Hepatocyte (in vitro differentiated cells): ENCODE measurements around the gene NLRC5. TPM values are rescaled to one million over a fixed set of nuclear protein-coding genes. Genes with fewer than 3 reads are reported as not detected.

Experiments
- DNase-seq: peaks from one replicate; pipeline ENCODE4 v3.0.0-alpha.2; 2016; ENCODE audit warnings: low spot score
- H2AFZ ChIP-seq: fragments of 200-600 bp; sonication (generic); 2 replicates; pipeline ENCODE4 v1.6.0; 2016; ENCODE audit warnings: antibody characterized with exemption, mild to moderate bottlenecking
- H3K27ac ChIP-seq: fragments of 200-600 bp; sonication (generic); 2 replicates; pipeline ENCODE4 v1.5.1; 2016; ENCODE audit warnings: mild to moderate bottlenecking
- H3K27me3 ChIP-seq: fragments of 200-600 bp; sonication (generic); 2 replicates; pipeline ENCODE4 v1.6.1; 2016
- H3K36me3 ChIP-seq: fragments of 200-600 bp; sonication (generic); replicated peaks from 2 replicates; pipeline ENCODE4 v1.5.1; 2016; ENCODE audit warnings: low read depth; ENCODE audit not compliant: insufficient read depth
- H3K4me1 ChIP-seq: fragments of 200-600 bp; sonication (generic); 2 replicates; pipeline ENCODE4 v1.5.1; 2016; ENCODE audit warnings: mild to moderate bottlenecking, moderate library complexity; ENCODE audit not compliant: insufficient read depth
- H3K4me2 ChIP-seq: fragments of 200-600 bp; sonication (generic); 2 replicates; pipeline ENCODE4 v1.6.0; 2016
- H3K4me3 ChIP-seq: fragments of 200-600 bp; sonication (generic); 2 replicates; pipeline ENCODE4 v1.5.1; 2016; ENCODE audit warnings: mild to moderate bottlenecking
- H3K79me2 ChIP-seq: fragments of 200-600 bp; sonication (generic); 2 replicates; pipeline ENCODE4 v1.6.0; 2017; ENCODE audit warnings: mild to moderate bottlenecking
- H3K9me2 ChIP-seq: fragments of 200-600 bp; sonication (generic); replicated peaks from 2 replicates; pipeline ENCODE4 v1.6.0; 2017; ENCODE audit warnings: mild to moderate bottlenecking; ENCODE audit not compliant: insufficient read depth
- H3K9me3 ChIP-seq: fragments of 200-600 bp; sonication (generic); 2 replicates; pipeline ENCODE4 v1.5.1; 2016; ENCODE audit warnings: low read depth, mild to moderate bottlenecking
- H4K20me1 ChIP-seq: fragments of 200-600 bp; sonication (generic); 2 replicates; pipeline ENCODE4 v1.6.0; 2016; ENCODE audit warnings: mild to moderate bottlenecking; ENCODE audit not compliant: insufficient read depth, poor library complexity, severe bottlenecking
- EZH2 ChIP-seq: fragments of 200-600 bp; sonication (generic); IDR thresholded peaks from 2 replicates; pipeline ENCODE4 v1.6.1; 2016; ENCODE audit warnings: antibody characterized with exemption, mild to moderate bottlenecking, borderline replicate concordance
- EZH2phosphoT487 ChIP-seq: fragments of 200-600 bp; sonication (generic); IDR thresholded peaks from one replicate; pipeline ENCODE4 v1.6.1; 2018; ENCODE audit warnings: antibody characterized with exemption, mild to moderate bottlenecking, low read depth, moderate library complexity; ENCODE audit not compliant: unreplicated experiment, severe bottlenecking
- WGBS: methylation state at CpG from one replicate; pipeline ENCODE4 v1.1.6; 2016; ENCODE audit warnings: low lambda C conversion rate; ENCODE audit errors: missing lambda C conversion rate; 5-methylcytosine and 5-hydroxymethylcytosine counted together
- polyA plus RNA-seq: library from polyadenylated mRNA; unstranded; fragments of >200 nt; fragmentation: Nextera tagmentation; extraction: Ambion mirVana; gene quantifications from 2 replicates; pipeline ENCODE4 v1.2.1, GENCODE V29; 2016
- total RNA-seq: library from RNA; depleted of rRNA; stranded (reverse); fragments of >200 nt; gene quantifications from 2 replicates; pipeline ENCODE4 v1.2.3, GENCODE V29; 2014
- TF ChIP-seq, protein P1 (sequence below): fragments of 200-600 bp; sonication (generic); IDR thresholded peaks from 2 replicates; pipeline ENCODE4 v1.5.1; 2016; ENCODE audit warnings: antibody characterized with exemption, mild to moderate bottlenecking; ENCODE audit not compliant: poor library complexity

NLRC5 gene
- total and polyA plus RNA-seq, 2 experiments from 2014 or later = 6.4 to 7.0 TPM

DNA sequence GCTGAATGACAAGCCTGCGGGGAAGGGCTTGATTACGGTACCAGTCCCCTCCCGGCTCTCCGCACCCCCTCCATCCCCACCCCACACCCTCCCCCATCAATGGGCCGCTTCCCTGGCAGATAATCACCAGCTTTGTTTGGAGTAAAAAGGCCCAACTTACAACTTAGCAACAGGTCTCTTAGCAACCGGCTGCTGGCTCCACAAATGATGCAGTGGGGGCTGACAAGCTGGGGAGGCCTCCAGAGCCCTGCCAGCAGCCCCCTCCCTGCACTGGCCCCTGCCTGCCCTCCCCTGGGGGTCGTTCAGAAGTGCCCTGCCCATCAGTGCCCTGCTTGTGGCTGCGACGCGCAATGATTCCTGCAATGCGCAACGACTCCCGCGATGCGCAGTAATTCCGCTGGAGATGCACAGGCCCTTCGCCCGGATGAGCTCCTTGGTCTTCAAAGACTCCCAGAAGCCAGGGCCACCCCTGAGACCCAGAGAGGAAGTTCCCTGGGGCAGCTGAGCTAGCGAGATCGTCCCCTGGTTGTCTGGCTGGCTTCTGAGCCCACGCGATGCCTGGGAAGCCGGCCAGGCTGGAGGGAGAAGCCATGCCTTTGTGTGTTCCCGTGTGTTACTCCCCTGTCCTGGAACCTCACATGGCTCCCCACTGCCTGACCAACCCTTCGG is 126.3 kb downstream of the NLRC5 start:
- Histone ChIP-seq H3K27ac (peak overlapping the region; percentile 64), H3K27me3 (no peaks in the 10 kb centered on the region), H4K20me1 (no peaks in the 10 kb centered on the region), H3K4me3 (no peak overlapping the region), H3K79me2 (no peaks in the 10 kb centered on the region), H3K9me2 (no peaks in the 10 kb centered on the region), H3K4me2 (no peak overlapping the region), H3K9me3 (no peaks in the 10 kb centered on the region), H3K4me1 (no peaks in the 10 kb centered on the region), H2AFZ (no peak overlapping the region), H3K36me3 (no peaks in the 10 kb centered on the region)
- TF ChIP-seq, protein P1, sequence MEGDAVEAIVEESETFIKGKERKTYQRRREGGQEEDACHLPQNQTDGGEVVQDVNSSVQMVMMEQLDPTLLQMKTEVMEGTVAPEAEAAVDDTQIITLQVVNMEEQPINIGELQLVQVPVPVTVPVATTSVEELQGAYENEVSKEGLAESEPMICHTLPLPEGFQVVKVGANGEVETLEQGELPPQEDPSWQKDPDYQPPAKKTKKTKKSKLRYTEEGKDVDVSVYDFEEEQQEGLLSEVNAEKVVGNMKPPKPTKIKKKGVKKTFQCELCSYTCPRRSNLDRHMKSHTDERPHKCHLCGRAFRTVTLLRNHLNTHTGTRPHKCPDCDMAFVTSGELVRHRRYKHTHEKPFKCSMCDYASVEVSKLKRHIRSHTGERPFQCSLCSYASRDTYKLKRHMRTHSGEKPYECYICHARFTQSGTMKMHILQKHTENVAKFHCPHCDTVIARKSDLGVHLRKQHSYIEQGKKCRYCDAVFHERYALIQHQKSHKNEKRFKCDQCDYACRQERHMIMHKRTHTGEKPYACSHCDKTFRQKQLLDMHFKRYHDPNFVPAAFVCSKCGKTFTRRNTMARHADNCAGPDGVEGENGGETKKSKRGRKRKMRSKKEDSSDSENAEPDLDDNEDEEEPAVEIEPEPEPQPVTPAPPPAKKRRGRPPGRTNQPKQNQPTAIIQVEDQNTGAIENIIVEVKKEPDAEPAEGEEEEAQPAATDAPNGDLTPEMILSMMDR = no peak
- TF ChIP-seq EZH2 (no peak), EZH2phosphoT487 (no peak)
- peak; percentile 37 for DNase-seq
- 61% methylated on average over 24 of the region's 25 CpGs for WGBS

DNA sequence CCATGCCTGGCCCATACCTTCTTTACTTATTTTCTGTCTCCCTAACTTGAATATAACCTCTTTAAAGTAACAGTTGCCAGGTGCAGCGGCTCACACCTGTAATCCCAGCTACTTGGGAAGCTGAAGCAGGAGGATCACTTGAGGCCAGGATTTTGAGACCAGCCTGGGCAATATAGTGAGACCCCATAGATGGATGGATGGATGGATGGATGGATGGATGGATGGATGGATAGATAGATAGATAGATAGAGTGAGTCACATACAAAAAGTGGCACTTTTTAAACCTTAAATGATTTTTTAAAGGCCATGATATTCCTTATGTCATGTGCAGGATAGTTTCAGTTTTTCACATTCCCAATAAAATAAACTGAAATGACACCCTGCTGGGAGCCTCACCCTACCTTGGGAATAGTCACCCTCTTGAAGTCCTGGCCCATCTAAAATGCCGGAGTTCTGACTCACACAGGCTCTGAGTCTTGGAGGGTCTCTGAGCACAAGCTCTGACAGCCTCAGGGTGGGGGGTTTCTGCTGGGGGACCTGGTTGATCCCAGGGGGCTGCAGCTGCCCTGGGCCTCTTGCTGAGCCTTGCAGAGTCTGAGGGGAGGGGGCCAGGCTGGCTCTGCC is 129.2 kb downstream of the NLRC5 start:
- no peak for DNase-seq
- Histone ChIP-seq H3K36me3 (no peaks in the 10 kb centered on the region), H3K79me2 (no peaks in the 10 kb centered on the region), H3K27me3 (no peaks in the 10 kb centered on the region), H3K4me1 (no peaks in the 10 kb centered on the region), H3K4me3 (no peak overlapping the region), H4K20me1 (no peaks in the 10 kb centered on the region), H3K27ac (no peak overlapping the region), H2AFZ (no peak overlapping the region), H3K9me2 (no peaks in the 10 kb centered on the region), H3K4me2 (no peak overlapping the region), H3K9me3 (no peaks in the 10 kb centered on the region)
- WGBS = 91% methylated on average over 2 of the region's 2 CpGs
- TF ChIP-seq EZH2 (no peak), EZH2phosphoT487 (no peak)
- TF ChIP-seq, protein P1 = no peak

DNA sequence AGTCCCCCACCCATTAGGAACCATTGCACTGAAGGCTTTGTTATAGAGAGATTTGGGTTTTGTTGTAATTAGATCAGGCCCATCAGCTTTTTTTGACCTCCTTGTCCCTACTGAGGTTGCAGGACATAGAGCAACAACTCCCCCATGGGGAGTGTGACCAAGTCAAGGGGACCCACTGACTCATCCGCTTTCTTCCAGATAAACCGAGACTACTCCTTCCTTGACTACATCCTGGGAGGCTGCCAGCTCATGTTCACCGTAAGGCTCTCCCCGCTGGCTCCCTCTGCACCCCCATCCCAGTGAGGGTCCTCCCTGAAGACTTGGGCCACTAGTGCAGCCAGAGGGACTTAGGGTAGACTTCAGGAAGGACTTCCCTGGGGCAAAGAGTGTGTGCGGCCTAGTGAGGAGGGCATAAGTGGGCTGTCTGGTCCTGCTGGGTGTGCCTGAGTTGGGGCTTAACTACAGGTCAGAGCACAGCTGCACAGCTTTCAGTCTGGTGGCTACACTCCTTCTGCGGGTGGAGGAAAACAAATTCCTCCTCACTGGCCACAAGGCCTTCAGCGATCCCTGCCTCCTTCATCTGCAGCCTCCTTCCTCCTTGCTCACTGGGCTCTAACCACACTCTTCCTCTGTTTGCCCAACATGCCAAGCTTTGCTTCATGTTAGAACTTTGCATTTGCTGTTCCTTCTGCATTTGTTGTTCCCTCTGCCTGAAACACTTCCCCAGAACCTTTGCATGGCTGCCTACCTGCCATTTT is 134.0 kb downstream of the NLRC5 start:
- no peak overlapping the region for H2AFZ ChIP-seq
- H3K4me2 ChIP-seq = no peak overlapping the region
- WGBS = 95% methylated on average over 7 of the region's 7 CpGs
- no peaks in the 10 kb centered on the region for H3K9me3 ChIP-seq
- no peaks in the 10 kb centered on the region for H3K4me1 ChIP-seq
- DNase-seq = no peak
- H3K9me2 ChIP-seq = no peaks in the 10 kb centered on the region
- H3K27ac ChIP-seq = no peak overlapping the region
- no peak overlapping the region for H3K4me3 ChIP-seq
- H3K36me3 ChIP-seq = no peaks in the 10 kb centered on the region
- no peak for TF ChIP-seq EZH2
- TF ChIP-seq EZH2phosphoT487 = no peak
- TF ChIP-seq, protein P1 = no peak
- H4K20me1 ChIP-seq = no peaks in the 10 kb centered on the region
- H3K27me3 ChIP-seq = no peaks in the 10 kb centered on the region
- H3K79me2 ChIP-seq = no peaks in the 10 kb centered on the region
